HG03060 (cell line): ENCODE results near the gene TEX2.

Experiments
- ATAC-seq: cut with Tn5 transposase; IDR thresholded peaks from one replicate; pipeline ENCODE4 v1.9.1; 2021; ENCODE audit warnings: low read depth, moderate number of reproducible peaks; ENCODE audit not compliant: unreplicated experiment

TEX2 gene

DNA sequence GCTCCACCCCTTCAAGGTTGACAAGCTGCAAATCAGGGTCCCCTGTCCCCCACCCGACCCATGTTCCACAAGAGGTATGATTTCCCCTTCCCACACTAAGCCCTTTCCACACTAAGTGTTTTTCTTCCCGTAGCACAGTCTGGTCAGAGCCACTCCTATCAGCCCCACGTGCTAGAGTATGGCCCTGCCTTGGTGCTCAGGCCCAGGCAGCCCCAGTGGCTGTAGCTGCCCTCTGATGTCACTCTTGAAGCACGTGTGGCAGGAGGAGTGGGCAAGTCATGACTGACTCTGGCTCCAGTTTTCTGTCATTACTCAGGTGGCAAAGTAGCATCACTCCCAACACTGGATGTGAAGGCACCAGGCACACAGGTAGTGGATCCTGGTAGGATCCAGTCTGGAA, 97.7 kb downstream of the TEX2 start:
- ATAC-seq = no peak

DNA sequence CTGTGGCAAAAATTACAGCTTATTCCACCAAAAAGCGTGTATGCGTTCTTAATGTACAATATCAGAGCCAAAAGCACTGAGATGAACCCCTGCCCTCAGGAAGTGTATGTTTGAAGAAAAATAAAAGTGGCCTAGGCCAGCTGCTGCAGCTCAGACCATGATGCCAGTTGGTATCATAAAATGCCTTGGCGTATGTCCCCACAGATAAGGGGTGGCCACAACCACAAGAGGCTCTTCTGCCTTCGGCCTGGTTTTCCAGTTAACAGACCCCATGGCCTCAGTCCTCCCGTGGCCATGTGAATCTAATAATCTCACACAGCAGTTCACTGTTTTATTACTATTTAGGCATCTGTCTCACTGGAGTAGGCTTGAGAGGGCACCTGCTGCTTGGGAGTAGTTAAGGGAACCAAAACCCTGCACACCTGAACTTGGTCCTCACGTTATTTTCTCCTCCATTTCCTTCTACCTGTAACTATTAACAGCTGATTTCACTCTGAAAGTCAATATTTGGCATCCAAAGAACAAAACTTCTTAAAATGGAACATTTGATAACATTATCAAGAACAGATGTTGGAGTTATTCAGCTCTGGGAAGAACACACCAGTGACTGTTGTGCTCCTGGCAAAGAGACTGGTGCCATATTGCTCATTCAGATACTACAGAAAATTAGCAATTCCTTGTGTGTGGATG, 98.3 kb downstream of the TEX2 start:
- ATAC-seq = no peak

DNA sequence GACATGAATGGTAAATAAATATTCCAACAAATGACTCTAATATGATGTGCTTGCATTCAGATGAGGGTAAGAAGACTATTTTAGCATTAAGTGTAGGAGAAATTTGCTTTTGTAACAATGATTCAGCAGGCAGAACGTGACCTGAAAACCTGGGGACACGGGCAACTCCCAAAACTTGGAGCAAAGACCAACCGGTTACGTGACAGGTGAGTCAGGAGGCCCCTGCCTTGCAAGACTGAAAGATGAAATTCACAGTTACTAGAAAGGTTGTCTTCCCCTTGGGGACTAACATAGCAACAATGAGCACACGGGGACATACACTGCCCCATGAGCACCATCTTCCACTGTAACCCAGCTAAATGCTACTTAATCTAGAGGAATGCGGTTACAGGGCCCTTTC, 99.6 kb downstream of the TEX2 start:
- no peak for ATAC-seq

DNA sequence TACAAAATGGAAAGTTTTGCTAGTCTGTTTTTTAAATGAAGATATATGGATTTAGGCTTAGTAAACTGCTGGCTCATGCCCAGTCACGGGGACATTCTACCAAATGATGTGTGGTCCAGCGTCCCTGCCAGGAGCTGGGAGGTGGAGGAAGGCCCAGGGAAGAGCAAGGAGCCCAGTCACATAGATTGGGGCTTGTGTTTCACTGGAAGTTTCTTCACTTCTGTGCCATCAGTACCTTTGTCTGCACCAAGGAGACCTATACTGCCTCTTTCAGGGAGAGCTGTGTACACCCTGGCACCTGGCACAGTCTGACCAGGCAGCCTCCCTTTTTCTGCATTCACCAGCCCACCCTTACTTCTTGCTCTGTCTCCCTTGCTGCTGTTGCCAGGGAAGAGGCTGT, 100.5 kb downstream of the TEX2 start:
- ATAC-seq = no peak

GRCh38 chr17:64161380-64162176, 101.5 kb downstream of the TEX2 start:
- ATAC-seq = no peak

DNA sequence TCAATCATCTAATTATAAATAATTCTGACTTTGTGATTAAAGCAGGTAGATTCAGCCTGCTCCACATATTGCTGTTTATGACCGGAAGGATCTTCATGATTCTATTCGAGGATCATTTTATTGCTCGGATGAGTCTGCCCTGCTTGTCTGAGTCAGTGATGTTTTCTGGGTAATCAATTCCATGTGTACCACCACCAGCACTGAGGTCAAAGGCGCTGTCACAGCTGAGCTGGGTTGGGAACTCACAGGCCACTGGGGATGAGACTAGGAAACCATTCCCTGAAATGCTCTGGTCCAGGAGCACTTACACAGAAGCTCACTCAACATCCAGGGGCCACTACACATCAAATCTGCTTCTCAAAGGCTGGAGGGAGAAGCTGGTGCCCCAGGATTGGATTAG, 102.7 kb downstream of the TEX2 start:
- ATAC-seq = no peak

GRCh38 chr17:64158831-64159590, 104.0 kb downstream of the TEX2 start:
- no peak for ATAC-seq

GRCh38 chr17:64158406-64158805, 104.7 kb downstream of the TEX2 start:
- ATAC-seq = no peak

GRCh38 chr17:64157669-64158180, 105.3 kb downstream of the TEX2 start:
- no peak for ATAC-seq

GRCh38 chr17:64156670-64157069, 106.4 kb downstream of the TEX2 start:
- ATAC-seq = no peak

DNA sequence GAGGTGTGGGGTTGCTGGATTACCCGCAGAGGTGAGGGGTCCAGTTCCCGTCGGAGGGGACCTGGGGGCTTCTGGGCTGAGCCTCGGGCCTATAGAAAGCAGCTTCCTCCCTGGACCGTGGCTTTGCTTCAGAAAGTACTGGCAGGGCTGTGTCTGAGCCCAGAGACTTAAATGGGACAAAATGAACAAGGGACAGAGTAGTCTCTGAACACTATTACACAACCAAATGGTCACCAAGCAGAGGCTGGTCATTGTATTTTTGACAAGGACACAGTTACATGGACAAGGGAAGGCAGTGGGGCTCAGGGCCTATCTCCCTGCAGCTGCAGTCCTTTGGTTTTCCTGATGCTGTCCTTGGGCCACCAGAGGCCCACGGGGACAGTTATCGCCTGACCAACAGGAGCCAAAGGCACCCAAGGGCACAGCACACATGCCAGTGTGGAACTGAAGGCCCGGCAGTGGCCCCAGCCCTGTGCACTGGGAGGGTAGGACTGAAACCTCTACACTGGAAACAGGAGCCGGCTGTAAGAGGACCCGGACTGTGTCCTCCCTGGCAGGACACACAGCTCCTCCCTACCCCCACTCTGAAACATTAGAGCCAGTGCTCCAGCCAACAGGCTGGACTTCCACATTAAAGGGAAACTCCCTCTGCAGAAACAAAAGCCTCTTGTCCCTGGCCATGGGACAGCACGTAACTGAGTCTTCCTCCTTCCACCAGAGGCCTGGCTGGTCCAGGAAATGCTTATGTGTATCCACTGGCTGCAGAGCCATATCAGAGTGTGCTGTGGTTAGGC, 107.1 kb downstream of the TEX2 start:
- no peak for ATAC-seq

- ATAC-seq = no peak
Measured at GRCh38 chr17:64155129-64155528, 107.9 kb downstream of the TEX2 start.

DNA sequence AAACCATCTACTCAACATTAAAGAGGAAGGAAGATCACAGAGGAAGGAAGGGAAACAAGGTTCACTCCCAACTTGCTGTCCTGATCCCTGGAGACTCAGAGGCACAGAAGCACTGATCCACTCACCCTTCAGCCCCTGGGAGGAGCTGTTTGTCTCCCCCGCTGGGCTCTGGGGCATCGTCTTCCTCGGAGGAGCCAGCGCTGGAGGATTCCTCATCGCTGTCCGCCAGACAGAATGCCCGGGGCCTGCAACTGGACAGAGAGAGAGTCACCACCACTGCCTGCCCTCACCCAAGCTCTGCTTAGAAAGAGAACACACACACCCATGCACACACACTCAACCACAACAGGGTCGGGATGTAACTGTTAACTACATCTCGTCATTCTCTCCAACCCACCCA, 108.3 kb downstream of the TEX2 start:
- ATAC-seq = no peak

GRCh38 chr17:64154313-64154695, 108.8 kb downstream of the TEX2 start:
- no peak for ATAC-seq

DNA sequence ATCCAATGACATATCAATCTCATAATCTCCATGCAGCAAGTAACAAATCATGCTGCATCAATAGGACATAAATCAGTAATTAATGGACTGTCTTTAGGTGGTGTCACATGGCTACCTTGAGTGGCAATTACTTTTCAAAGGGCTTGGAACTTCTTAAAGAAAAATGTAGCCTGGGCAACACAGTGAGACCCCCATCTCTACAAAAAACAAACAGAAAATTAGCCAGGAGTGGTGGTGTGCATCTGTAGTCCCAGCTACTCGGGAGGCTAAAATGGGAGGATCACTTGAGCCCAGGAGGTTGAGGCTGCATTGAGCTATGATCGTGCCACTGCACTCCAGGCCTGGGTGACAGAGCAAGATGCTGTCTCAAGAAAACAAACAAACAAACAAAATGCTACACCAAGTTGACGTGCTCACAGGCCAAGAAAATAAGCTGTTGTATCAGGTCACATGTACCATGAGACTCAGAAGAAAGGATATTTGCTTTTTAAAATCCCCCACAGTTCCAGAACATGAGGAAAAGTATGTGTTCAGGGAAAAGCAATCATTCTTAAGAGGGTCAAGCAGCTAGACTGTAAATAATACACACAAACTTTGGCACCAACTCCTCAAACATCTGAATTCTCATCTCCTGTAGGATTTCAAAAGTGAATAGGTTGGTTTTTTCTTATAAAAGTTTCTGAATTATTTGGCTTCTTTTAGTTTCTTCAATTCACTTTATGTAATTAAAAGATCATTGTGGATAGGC, 109.3 kb downstream of the TEX2 start:
- ATAC-seq = no peak

GRCh38 chr17:64152428-64153125, 110.5 kb downstream of the TEX2 start:
- no peak for ATAC-seq

DNA sequence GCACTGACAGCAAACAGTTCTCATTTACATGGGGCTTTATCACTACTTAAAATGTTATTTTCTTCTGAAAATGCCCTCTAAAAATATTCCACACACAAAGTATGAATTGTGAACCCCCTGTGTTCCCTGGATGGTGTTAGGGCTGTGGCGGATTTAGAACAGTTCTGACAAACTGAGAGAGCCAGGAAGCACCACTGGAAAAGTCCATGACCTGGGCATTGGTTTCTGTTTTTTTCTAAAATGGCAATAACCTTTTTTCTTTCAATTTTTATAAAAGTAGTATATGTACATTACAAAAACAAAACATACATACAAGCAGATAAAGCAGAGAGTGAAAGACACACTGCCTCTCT, 112.1 kb downstream of the TEX2 start:
- no peak for ATAC-seq

- no peak for ATAC-seq
Measured at GRCh38 chr17:64150237-64151015, 112.6 kb downstream of the TEX2 start.

GRCh38 chr17:64149196-64149595, 113.9 kb downstream of the TEX2 start:
- ATAC-seq = no peak
